Stimulated activated CD4-positive, alpha-beta T cell treated with anti-CD3 and anti-CD28 coated beads, Interleukin-15, amount 100 ng/mL, for 1 hour (primary cell): ENCODE measurements around the gene ZNF627.
"Not testable (repeated sequence)": the region's sequence is repeated elsewhere in the genome, so short reads cannot be mapped to it uniquely, and the experiment has no call there.

Experiments
- DNase-seq, 2 donors: peaks; one replicate each; pipeline ENCODE4 v3.0.0-alpha.2; 2020; ENCODE audit warnings: low read depth in 1 of 2, low spot score in 1 of 2

ZNF627 gene

GRCh38 chr19:11597202-11598102 is at the start of gene ZNF627:
Gene ZNF627, plus strand, starts transcription at chr19:11597483. Its CDS starts 145 bp downstream, at chr19:11597628.
- DNase-seq: peak; percentile 92 to 94

GRCh38 chr19:11547929-11548700 is 49.2 kb upstream of the ZNF627 start:
- DNase-seq: no peak

GRCh38 chr19:11549386-11549953 is 47.8 kb upstream of the ZNF627 start:
- no peak for DNase-seq

- DNase-seq: no peak
Observed at GRCh38 chr19:11550265-11550664, 47.0 kb upstream of the ZNF627 start.

- DNase-seq: no peak
Observed at GRCh38 chr19:11551603-11552235, 45.6 kb upstream of the ZNF627 start.

DNA sequence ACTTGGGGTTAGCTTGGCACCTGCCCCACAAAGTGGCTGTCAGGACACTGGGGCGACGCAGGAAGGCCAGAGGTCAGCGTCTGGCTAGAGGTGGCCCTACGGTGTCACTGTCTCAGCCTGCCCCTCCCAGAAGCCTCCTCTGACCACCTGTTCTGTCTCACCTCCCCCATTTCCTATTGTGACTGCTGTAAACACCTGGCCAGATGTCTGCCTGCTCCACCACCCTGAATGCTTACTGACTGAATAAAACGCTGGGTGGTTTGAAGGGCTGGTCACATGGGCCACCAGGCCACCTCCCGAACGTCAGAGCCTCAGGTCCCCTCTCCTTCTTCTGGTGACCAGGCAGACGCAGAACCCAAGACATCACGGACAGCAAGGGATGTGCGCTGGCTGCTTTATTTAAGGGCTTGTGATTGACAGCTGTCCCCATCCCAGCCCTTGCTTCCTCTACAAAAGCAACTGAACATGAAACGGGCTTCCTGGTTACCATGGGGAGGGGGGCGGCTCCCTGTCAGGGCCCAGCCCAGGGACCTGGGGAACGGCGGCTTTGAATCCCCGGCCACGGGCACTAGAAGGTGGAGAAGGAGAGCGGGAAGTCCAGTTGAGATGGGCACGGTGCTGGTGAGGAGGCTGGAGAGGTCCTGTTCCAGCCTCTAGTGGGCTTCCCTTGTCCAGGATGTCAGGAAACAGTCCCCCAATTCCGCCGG is 44.5 kb upstream of the ZNF627 start:
- DNase-seq: no peak

- DNase-seq: no peak
Observed at GRCh38 chr19:11554160-11554559, 43.1 kb upstream of the ZNF627 start.

DNA sequence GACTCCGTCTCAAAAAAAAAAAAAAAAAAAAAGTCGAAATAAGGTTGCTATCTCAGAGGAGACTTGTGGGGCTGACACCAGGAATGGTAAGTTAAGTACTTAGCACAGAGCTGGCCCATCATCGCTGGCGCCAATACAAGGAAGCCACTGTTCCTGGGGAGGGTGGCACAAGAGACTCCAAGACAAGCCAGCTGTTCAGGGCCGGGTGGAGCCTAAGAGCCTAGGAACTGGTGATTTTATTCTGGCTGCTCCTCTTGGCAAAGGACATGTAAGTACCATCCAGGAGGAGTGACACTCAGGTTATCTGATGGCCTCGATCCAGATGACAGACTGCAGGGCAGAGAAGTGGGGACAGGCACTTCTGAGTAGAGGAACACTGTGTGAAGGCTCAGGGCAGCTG is 42.0 kb upstream of the ZNF627 start:
- DNase-seq: no peak

- no peak for DNase-seq
Observed at GRCh38 chr19:11556634-11557420, 40.5 kb upstream of the ZNF627 start.

DNA sequence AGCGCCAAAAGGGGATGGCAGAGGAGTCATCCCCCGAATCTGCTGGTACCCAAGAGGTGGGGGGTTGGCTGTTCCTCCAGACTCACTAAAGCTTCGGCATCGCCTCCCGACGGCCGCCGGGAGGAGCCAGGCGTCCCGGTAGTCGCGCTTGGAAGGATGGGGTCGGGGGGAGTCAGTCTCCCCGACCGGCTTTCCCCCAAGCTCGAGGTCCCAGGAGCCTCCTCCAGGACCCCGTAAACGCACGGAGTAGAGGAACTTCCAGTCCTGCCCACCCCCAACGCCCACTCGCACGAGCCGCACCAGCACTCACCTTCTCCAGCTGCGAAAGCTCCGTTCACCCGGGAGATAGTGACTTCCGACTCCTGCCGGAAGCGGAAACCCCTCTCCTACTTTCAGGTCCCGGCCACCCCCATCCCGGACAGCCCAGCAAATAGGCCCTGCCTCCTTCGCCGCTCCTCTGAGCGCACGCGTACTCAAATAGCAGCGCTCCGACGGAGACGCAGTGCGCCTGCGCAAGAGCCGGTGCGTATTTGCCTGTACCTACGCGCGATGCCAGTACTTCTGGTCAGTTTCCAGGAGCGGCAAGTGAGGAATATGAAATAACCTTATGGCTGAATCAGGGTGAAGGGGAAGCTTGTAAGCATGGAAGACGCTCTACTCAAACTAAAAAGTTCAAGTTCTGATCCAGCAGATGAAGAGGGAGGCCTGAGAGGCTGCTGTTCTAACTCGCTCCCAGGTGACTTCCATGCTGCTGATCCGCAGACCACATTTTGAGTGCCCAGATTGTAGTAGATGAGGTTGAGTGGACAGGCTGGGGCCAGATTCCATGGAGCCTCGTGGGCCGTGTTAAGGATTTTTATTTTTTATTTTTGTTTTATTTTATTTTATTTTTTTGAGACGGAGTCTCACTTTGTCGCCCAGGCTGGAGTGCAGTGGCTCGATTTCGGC is 38.1 kb upstream of the ZNF627 start, which contains the start of gene ELOF1:
TSS of gene ELOF1 (minus strand) at position 350 of the 948 bp plus-strand sequence. CDS start 4,883 bp downstream, outside the sequence.
- peak; percentile 92 for DNase-seq

DNA sequence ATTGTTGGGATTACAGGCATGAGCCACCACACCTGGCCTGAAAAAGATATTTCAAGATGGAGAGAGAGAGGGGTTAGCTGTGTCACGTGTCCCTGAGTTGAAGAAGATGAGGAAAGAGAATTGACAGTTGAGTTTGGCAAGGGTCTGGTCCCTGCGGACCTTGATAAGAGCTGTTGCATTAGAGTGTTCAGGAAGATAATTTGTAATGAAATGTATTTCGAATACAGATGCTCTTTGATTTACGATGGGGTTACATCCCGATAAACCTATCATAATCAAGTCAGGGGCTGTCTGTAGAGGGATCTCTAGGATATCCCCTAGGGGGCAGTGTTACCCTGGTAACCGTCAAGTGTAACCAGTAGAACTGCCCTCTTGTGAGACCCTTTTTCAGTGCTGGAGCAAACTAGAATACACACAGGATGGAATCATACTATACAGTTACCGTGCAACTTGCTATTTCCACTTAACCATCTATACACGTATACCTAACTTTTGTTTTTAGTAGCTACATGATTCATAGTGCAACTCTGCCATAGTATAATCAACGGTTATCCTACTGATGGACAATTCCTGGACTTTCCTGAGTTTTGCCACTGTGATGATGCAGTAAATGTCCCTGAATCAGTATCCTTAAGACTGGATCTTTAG is 36.8 kb upstream of the ZNF627 start:
- no peak for DNase-seq

GRCh38 chr19:11563532-11563931 is 33.8 kb upstream of the ZNF627 start:
- no peak for DNase-seq

DNA sequence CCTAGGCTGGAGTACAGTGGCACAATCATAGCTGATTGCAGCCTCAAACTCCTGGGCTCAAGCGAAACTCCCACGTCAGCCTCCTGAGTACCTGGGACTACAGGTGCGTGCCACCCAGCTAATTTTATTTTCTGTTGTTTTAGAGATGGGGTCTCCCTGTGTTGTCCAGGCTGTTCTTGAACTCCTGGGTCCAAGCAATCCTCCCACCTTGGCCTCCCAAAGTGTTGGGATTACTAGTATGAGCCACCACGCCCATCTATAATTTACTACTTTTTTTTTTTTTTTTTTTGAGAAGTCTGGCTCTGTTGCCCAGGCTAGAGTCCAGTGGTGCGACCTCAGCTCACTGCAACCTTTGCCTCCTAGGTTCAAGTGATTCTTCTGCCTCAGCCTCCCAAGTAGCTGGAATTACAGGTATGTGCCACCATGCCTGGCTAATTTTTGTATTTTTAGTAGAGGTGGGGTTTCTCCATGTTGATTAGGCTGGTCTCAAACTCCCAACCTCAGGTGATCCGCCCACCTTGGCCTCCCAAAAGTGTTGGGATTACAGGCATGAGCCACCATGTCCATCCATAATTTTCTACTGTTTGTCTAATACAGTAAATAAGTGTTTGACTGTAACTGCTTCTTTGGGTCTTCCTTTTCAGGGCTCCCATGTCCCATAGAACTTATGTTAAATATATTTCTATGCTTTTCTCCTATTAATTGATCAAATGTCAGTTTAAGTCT is 33.0 kb upstream of the ZNF627 start:
- DNase-seq: not testable (repeated sequence)

DNA sequence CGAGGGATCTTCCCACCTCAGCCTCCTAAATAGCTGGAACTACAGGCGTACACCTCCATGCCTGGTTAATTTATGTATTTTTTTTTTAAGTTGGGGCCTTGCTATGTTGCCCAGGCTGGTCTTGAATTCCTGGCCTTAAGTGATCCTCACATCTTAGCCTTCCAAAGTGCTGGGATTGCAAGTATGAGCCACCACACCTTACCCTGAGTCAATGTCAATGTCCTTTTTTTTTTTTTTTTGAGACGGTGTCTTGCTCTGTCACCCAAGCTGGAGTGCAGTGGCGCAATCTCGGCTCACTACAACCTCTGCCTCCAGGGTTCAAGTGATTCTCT is 31.7 kb upstream of the ZNF627 start:
- DNase-seq: not testable (repeated sequence)

DNA sequence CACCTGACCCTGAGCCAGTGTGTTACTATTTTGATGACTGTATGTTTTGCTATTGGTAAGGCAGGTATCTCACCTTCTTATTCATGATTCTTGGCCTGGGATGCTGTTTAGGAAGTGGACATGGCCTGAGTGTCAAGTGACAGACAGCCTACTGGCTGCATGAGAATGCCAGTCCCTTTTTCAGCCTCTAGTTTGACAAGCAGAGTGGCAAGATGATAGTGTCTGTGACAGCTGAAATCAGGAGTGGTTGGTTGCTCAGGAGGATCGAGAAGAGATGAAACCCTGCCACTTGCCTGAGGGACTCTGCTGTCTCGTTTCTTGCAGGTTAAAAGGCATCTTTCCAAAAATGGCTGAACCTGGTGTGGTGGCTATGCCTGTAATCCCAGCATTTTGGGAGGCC is 31.1 kb upstream of the ZNF627 start:
- DNase-seq: no peak

DNA sequence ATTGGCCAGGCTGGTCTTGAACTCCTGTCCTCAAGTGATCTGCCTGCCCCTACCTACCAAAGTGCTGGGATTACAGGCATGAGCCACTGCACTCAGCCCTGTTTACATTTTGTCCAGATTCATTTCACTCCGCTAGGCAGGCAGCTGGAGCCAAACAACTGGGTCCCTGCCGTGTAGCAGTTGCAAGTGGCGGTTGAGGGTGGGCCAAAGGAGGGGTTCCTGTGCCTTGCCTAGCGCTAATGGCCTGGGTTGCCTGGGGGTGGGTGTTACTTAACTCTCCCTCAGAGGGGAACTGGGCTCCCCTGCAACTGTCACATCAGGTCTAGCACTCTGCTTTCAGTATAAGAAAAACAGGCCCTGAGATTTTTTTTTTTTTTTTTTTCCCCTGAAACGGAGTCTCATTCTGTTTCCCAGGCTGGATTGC is 27.2 kb upstream of the ZNF627 start:
- no peak for DNase-seq

DNA sequence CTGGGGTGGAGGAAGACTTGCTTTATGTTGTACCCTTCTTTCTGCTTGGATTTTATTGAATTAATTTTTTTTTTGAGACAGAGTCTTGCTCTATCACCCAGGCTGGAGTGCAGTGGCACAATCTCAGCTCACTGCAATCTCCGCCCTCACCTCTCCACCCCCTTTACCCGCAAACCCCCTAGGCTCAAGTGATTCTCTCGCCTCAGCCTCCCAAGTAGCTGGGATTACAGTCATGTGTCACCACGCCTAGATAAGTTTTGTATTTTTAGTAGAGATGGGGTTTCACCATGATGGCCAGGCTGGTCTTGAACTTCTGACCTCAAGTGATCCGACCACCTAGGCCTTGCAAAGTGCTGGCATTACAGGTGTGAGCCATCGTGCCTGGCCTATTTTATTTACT is 23.9 kb upstream of the ZNF627 start:
- DNase-seq: not testable (repeated sequence)

- DNase-seq: not testable (repeated sequence)
Observed at GRCh38 chr19:11573763-11574162, 23.5 kb upstream of the ZNF627 start.
